CD8-positive, alpha-beta memory T cell (primary cell): ENCODE results near the gene SNX18. TPM values are rescaled to one million over a fixed set of nuclear protein-coding genes. Genes with fewer than 3 reads are reported as not detected.

ENCODE experiments used
- CTCF ChIA-PET: fragments of 350-600 bp; sonication (Branson Sonifier 250); formaldehyde crosslinking; loops from one replicate; lab custom pipeline; 2021; ENCODE audit warnings: antibody characterized with exemption; lab: Charles Lee
- POLR2A ChIA-PET: fragments of 350-600 bp; sonication (Branson Sonifier 250); formaldehyde crosslinking; loops from one replicate; lab custom pipeline; 2021; ENCODE audit warnings: antibody characterized with exemption; lab: Charles Lee
- DNase-seq, 5 donors: peaks; one replicate each; pipeline versions ENCODE4 v3.0.0 to v3.0.0-alpha.2; 2020 to 2022; ENCODE audit warnings: mixed read lengths in 1 of 5
- H3K27ac ChIP-seq: one replicate; pipeline ENCODE4 v1.7.0; 2013; ENCODE audit warnings: low read depth, mild to moderate bottlenecking, low read length, moderate library complexity
- H3K27me3 ChIP-seq: 2 replicates; pipeline ENCODE4 v1.7.0; 2013; ENCODE audit warnings: low read length, mild to moderate bottlenecking; ENCODE audit not compliant: insufficient read depth, poor library complexity, severe bottlenecking
- H3K36me3 ChIP-seq: 2 replicates; pipeline ENCODE4 v1.7.0; 2013; ENCODE audit warnings: mild to moderate bottlenecking, low read length, moderate library complexity; ENCODE audit not compliant: insufficient read depth
- H3K4me1 ChIP-seq: 2 replicates; pipeline ENCODE4 v1.7.0; 2013; ENCODE audit warnings: mild to moderate bottlenecking, low read length, moderate library complexity; ENCODE audit not compliant: insufficient read depth
- H3K4me3 ChIP-seq: 2 replicates; pipeline ENCODE4 v1.7.0; 2013; ENCODE audit warnings: mild to moderate bottlenecking, low read length
- H3K9me3 ChIP-seq: 2 replicates; pipeline ENCODE4 v1.7.0; 2013; ENCODE audit warnings: mild to moderate bottlenecking, low read length
- H3K27ac Mint-ChIP-seq, 8 donors: one replicate each; pipeline ENCODE4 v1.8.0; 2020 to 2021; ENCODE audit warnings: mixed read lengths in 8 of 8, mild to moderate bottlenecking in 6 of 8, inconsistent platforms in 3 of 8, moderate library complexity in 3 of 8
- H3K27me3 Mint-ChIP-seq, 2 donors: one replicate each; pipeline ENCODE4 v1.8.0; 2020 to 2021; ENCODE audit warnings: mixed read lengths in 2 of 2, mild to moderate bottlenecking in 1 of 2, moderate library complexity in 1 of 2
- H3K36me3 Mint-ChIP-seq, 3 donors: one replicate each; pipeline ENCODE4 v1.8.0; 2020 to 2021; ENCODE audit warnings: mixed read lengths in 3 of 3, inconsistent platforms in 1 of 3, mild to moderate bottlenecking in 1 of 3
- H3K4me1 Mint-ChIP-seq, 3 donors: one replicate each; pipeline ENCODE4 v1.8.0; 2020 to 2021; ENCODE audit warnings: mixed read lengths in 3 of 3, inconsistent platforms in 1 of 3, mild to moderate bottlenecking in 1 of 3
- H3K4me3 Mint-ChIP-seq, 7 donors: one replicate each; pipeline ENCODE4 v1.8.0; 2020 to 2021; ENCODE audit warnings: mixed read lengths in 7 of 7, mild to moderate bottlenecking in 6 of 7, moderate library complexity in 4 of 7, inconsistent platforms in 2 of 7
- H3K9me3 Mint-ChIP-seq, 5 donors: one replicate each; pipeline ENCODE4 v1.8.0; 2020 to 2022; ENCODE audit warnings: mixed read lengths in 5 of 5, mild to moderate bottlenecking in 3 of 5, moderate library complexity in 2 of 5, inconsistent platforms in 1 of 5
- polyA plus RNA-seq: library from polyadenylated mRNA; unstranded; fragments of 300-500 nt; fragmentation: Illumina TruSeq; gene quantifications from one replicate; pipeline ENCODE4 v1.2.3, GENCODE V29; 2021
- total RNA-seq, 2 experiments: library from RNA; stranded (reverse); gene quantifications; one replicate each; pipeline ENCODE4 v1.2.3, GENCODE V29; 2021

Gene SNX18
- total and polyA plus RNA-seq, 3 experiments from 2014 or later: 3.8 to 23.9 (median 21.5) TPM

DNA sequence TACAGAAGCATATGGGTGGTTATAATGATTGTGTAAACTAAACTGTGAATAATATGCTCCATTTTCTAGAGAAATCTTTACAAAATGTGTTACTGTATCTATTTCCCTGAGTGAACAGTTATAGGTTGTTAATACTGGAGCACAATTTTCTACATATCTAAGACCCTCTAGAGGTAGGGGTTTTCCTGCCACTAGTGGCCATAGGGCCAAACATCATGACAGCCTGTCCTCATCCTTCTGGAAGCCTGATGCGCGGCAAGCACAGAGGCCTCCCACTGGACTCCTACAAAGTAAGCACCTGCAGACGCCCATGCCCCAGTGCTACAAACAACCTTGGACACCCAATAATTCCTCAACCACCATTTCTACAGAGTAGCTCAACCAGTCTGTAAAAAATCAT is 1.9 kb upstream of the SNX18 start:
- no peak for DNase-seq
- peak overlapping the region in 1 of 7 donors; percentile 93 for H3K4me3 Mint-ChIP-seq
- no peaks in the 10 kb centered on the region for H3K36me3 ChIP-seq
- H3K27me3 ChIP-seq: no peaks in the 10 kb centered on the region
- H3K4me3 ChIP-seq: no peak overlapping the region
- no peaks in the 10 kb centered on the region for H3K9me3 ChIP-seq
- H3K27me3 Mint-ChIP-seq: peaks cover 1 to 2% of the 10 kb centered on the region in 2 donors
- peaks cover 0 to 13% (median 4%) of the 10 kb centered on the region in 3 donors for H3K36me3 Mint-ChIP-seq
- peaks cover 22 to 27% (median 24%) of the 10 kb centered on the region in 3 donors for H3K4me1 Mint-ChIP-seq
- no peak overlapping the region for H3K27ac Mint-ChIP-seq
- H3K27ac ChIP-seq: no peak overlapping the region
- H3K9me3 Mint-ChIP-seq: no peaks in the 10 kb centered on the region
- ChIA-PET CTCF (interaction anchor here (2.2 to 5.2 kb wide), 5 partner anchors 329 to 644 kb away, joined by 5 to 111 read pairs (median 41); partner anchors contain the start of gene GPX8), POLR2A (no interaction called here)
- H3K4me1 ChIP-seq: peaks cover 19% of the 10 kb centered on the region

DNA sequence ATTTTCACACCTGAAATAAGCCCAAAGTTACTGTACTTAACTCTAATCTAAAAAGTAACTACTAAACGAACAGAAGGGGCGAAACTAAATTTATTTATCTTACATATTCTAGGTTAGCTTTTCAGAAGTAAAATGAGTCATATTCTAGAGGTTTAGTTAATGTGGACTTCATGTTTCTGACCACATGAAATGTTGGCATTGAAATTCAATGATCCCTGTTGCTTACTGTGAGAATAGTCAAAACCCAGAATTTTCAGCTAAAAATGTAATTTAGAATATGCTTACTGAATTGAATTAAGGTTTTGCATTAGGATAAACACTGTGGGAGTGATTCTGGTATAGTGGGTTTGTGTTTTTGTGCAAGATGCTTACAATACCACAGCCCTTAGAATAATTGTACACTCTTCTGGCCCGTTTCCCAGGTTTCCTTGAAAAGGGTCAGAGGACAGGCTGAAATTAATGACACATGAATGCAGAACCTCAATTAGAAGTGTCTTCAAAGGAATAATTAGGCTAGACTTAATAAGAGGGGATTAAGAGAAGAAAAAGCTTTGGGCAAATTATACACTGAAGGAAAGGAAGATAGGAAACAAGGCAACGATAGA is 1.4 kb upstream of the SNX18 start:
- no peak for DNase-seq
- Mint-ChIP-seq H3K27ac (peak overlapping the region in 1 of 8 donors; percentile 76), H3K9me3 (no peaks in the 10 kb centered on the region), H3K27me3 (peaks cover 0 to under 1% of the 10 kb centered on the region in 2 donors), H3K4me1 (peaks cover 24 to 33% (median 27%) of the 10 kb centered on the region in 3 donors), H3K36me3 (peaks cover 0 to 16% (median 4%) of the 10 kb centered on the region in 3 donors), H3K4me3 (peak overlapping the region in 1 of 7 donors; percentile 93)
- Histone ChIP-seq H3K36me3 (no peaks in the 10 kb centered on the region), H3K4me1 (peaks cover 24% of the 10 kb centered on the region), H3K4me3 (no peak overlapping the region), H3K27me3 (no peaks in the 10 kb centered on the region), H3K9me3 (no peaks in the 10 kb centered on the region), H3K27ac (no peak overlapping the region)
- CTCF ChIA-PET: interaction anchor here (0.7 to 5.2 kb wide), 17 partner anchors 9 to 792 kb away, joined by 3 to 111 read pairs (median 5); partner anchors contain the start of genes DHX29, GPX8 and MTREX
- POLR2A ChIA-PET: interaction anchor here (1.9 kb wide), 1 partner anchor 351 kb away, joined by 7 read pairs; no protein-coding TSS in a partner anchor

DNA sequence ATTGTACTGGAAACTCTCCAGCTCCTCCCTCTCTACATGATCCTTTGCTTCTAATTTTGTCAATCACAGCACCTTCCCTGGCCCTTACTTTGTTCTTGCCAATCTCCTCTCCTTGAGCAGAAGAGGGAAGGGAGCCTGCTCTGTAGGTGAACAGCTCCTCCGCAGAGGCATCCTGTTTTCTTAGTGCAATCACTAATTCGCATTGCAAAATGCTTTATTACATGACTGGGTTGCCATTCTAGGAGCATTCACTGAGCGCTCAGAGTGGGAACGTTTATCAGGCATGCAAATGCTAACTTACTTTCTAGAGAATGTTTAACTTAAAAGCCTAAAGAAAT is 416 bp upstream of the SNX18 start:
- Histone ChIP-seq H3K27me3 (no peaks in the 10 kb centered on the region), H3K36me3 (no peaks in the 10 kb centered on the region), H3K4me1 (peaks cover 34% of the 10 kb centered on the region), H3K4me3 (no peak overlapping the region), H3K27ac (no peak overlapping the region), H3K9me3 (no peaks in the 10 kb centered on the region)
- CTCF ChIA-PET: interaction anchor here (0.7 to 5.2 kb wide), 47 partner anchors 8 to 791 kb away, joined by 3 to 111 read pairs (median 4); partner anchors contain the start of genes DHX29, GPX8 and MTREX
- Mint-ChIP-seq H3K27ac (peak overlapping the region in 4 of 8 donors; percentile 41 to 76 (median 56)), H3K9me3 (no peaks in the 10 kb centered on the region), H3K4me1 (peaks cover 24 to 36% (median 35%) of the 10 kb centered on the region in 3 donors), H3K27me3 (no peaks in the 10 kb centered on the region), H3K4me3 (peak overlapping the region; percentile 75 to 93 (median 80)), H3K36me3 (peaks cover 0 to 19% (median 4%) of the 10 kb centered on the region in 3 donors)
- DNase-seq: no peak
- POLR2A ChIA-PET: interaction anchor here (0.6 to 1.9 kb wide), 4 partner anchors 153 to 790 kb away, joined by 4 to 9 read pairs (median 6); partner anchors contain the start of genes DHX29 and MTREX

DNA sequence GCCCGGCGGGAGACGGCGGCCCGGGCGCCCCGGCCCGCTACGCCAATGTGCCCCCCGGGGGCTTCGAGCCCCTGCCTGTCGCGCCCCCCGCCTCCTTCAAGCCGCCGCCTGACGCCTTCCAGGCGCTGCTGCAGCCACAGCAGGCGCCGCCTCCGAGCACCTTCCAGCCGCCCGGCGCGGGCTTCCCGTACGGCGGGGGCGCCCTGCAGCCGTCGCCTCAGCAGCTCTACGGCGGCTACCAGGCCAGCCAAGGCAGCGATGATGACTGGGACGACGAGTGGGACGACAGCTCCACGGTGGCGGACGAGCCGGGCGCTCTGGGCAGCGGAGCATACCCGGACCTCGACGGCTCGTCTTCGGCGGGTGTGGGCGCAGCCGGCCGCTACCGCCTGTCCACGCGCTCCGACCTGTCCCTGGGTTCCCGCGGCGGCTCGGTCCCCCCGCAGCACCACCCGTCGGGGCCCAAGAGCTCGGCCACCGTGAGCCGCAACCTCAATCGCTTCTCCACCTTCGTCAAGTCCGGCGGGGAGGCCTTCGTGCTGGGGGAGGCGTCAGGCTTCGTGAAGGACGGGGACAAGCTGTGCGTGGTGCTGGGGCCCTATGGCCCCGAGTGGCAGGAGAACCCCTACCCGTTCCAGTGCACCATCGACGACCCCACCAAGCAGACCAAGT is 723 bp downstream of the SNX18 start:
- peaks cover 45% of the 10 kb centered on the region for H3K4me1 ChIP-seq
- Mint-ChIP-seq H3K27me3 (no peaks in the 10 kb centered on the region), H3K4me1 (peaks cover 24 to 47% (median 35%) of the 10 kb centered on the region in 3 donors), H3K9me3 (no peaks in the 10 kb centered on the region), H3K4me3 (peak overlapping the region; percentile 86 to 97 (median 89)), H3K27ac (peak overlapping the region in 3 of 8 donors; percentile 35 to 88 (median 50)), H3K36me3 (peaks cover 0 to 26% (median 4%) of the 10 kb centered on the region in 3 donors)
- H3K36me3 ChIP-seq: no peaks in the 10 kb centered on the region
- ChIA-PET CTCF (interaction anchor here (0.6 to 5.2 kb wide), 54 partner anchors 9 to 642 kb away, joined by 3 to 111 read pairs (median 4); partner anchors contain the start of gene GPX8), POLR2A (interaction anchor here (0.7 to 1.9 kb wide), 8 partner anchors 92 to 349 kb away, joined by 3 to 9 read pairs (median 4); no protein-coding TSS in a partner anchor)
- peak overlapping the region; percentile 68 for H3K4me3 ChIP-seq
- H3K27ac ChIP-seq: peak overlapping the region; percentile 76
- H3K9me3 ChIP-seq: no peaks in the 10 kb centered on the region
- peak; percentile 43 to 72 (median 61) for DNase-seq
- H3K27me3 ChIP-seq: no peaks in the 10 kb centered on the region

DNA sequence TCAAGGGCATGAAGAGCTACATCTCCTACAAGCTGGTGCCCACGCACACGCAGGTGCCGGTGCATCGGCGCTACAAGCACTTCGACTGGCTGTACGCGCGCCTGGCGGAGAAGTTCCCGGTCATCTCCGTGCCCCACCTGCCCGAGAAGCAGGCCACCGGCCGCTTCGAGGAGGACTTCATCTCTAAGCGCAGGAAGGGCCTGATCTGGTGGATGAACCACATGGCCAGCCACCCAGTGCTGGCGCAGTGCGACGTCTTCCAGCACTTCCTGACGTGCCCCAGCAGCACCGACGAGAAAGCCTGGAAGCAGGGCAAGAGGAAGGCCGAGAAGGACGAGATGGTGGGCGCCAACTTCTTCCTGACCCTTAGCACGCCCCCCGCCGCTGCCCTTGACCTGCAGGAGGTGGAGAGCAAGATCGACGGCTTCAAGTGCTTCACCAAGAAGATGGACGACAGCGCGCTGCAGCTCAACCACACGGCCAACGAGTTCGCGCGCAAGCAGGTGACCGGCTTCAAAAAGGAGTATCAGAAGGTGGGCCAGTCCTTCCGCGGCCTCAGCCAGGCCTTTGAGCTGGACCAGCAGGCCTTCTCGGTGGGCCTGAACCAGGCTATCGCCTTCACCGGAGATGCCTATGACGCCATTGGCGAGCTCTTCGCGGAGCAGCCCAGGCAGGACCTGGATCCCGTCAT is 1.4 kb downstream of the SNX18 start:
- Mint-ChIP-seq H3K27ac (peak overlapping the region in 6 of 8 donors; percentile 50 to 88 (median 76)), H3K4me3 (peak overlapping the region; percentile 86 to 97 (median 89)), H3K9me3 (no peaks in the 10 kb centered on the region), H3K27me3 (no peaks in the 10 kb centered on the region), H3K36me3 (peaks cover 0 to 27% (median 4%) of the 10 kb centered on the region in 3 donors), H3K4me1 (peaks cover 24 to 54% (median 35%) of the 10 kb centered on the region in 3 donors)
- DNase-seq: no peak
- Histone ChIP-seq H3K9me3 (no peaks in the 10 kb centered on the region), H3K4me3 (peak overlapping the region; percentile 68), H3K4me1 (peaks cover 52% of the 10 kb centered on the region), H3K36me3 (no peaks in the 10 kb centered on the region), H3K27me3 (no peaks in the 10 kb centered on the region), H3K27ac (no peak overlapping the region)
- ChIA-PET CTCF (interaction anchor here (0.9 to 5.2 kb wide), 22 partner anchors 8 to 425 kb away, joined by 3 to 111 read pairs (median 8); no protein-coding TSS in a partner anchor), POLR2A (interaction anchor here (0.7 to 1.4 kb wide), 7 partner anchors 91 to 348 kb away, joined by 3 to 7 read pairs (median 3); no protein-coding TSS in a partner anchor)

DNA sequence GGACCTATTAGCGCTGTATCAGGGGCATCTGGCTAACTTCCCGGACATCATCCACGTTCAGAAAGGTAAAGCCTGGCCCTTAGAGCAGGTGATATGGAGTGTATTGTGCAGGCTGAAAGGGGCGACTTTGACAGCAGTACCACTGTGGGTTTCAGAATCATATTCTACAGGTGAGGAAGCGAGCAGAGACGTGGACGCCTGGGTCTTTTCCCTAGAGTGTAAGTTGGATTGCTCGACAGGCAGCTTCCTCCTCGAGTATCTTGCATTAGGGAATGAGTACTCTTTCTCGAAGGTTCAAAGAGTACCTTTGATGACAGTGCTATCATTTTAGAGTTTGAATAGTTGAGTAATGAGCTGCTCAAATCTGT is 1.9 kb downstream of the SNX18 start:
- Histone ChIP-seq H3K4me3 (peak overlapping the region; percentile 68), H3K27me3 (no peaks in the 10 kb centered on the region), H3K9me3 (no peaks in the 10 kb centered on the region), H3K36me3 (no peaks in the 10 kb centered on the region), H3K4me1 (peaks cover 52% of the 10 kb centered on the region), H3K27ac (no peak overlapping the region)
- H3K4me1 Mint-ChIP-seq: peaks cover 24 to 59% (median 35%) of the 10 kb centered on the region in 3 donors
- no peaks in the 10 kb centered on the region for H3K27me3 Mint-ChIP-seq
- no peaks in the 10 kb centered on the region for H3K9me3 Mint-ChIP-seq
- peaks cover 3 to 30% (median 4%) of the 10 kb centered on the region in 3 donors for H3K36me3 Mint-ChIP-seq
- no peak for DNase-seq
- peak overlapping the region in 7 of 8 donors; percentile 39 to 88 (median 80) for H3K27ac Mint-ChIP-seq
- H3K4me3 Mint-ChIP-seq: peak overlapping the region; percentile 86 to 97 (median 89)
- ChIA-PET CTCF (interaction anchor here (0.7 to 5.2 kb wide), 10 partner anchors 8 to 346 kb away, joined by 3 to 111 read pairs (median 14); no protein-coding TSS in a partner anchor), POLR2A (interaction anchor here (0.6 to 1.4 kb wide), 2 partner anchors 10 to 326 kb away, joined by 3 to 4 read pairs; no protein-coding TSS in a partner anchor)

DNA sequence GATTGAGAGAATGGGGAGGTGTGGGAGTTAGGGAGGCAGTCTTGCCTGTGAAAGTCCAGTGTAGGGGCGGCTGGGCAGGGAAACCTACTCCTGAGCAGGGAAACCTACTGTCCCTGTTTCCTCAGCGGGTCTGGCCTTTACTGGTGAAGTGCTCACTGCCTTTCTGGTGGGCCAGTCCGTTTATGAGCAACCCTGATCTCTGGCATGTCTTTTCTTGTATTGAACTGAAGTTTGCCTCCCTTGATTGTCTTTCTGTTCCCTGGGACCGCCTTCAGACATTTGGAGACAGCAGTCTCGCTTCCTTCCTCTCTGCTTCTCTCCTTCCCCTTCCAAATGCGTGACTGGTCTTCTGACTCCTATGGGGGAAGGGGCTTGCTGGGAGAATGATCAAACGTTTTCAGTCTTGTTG is 2.9 kb downstream of the SNX18 start:
- Mint-ChIP-seq H3K4me3 (peak overlapping the region; percentile 86 to 97 (median 89)), H3K27me3 (no peaks in the 10 kb centered on the region), H3K36me3 (peaks cover 4 to 32% (median 5%) of the 10 kb centered on the region in 3 donors), H3K27ac (peak overlapping the region in 7 of 8 donors; percentile 11 to 88 (median 61)), H3K4me1 (peaks cover 24 to 69% (median 35%) of the 10 kb centered on the region in 3 donors), H3K9me3 (no peaks in the 10 kb centered on the region)
- ChIA-PET CTCF (interaction anchor here (3.8 to 5.2 kb wide), 2 partner anchors 91 to 345 kb away, joined by 24 to 80 read pairs; no protein-coding TSS in a partner anchor), POLR2A (no interaction called here)
- peak overlapping the region; percentile 68 for H3K4me3 ChIP-seq
- no peak overlapping the region for H3K27ac ChIP-seq
- H3K27me3 ChIP-seq: no peaks in the 10 kb centered on the region
- no peak for DNase-seq
- H3K4me1 ChIP-seq: peaks cover 57% of the 10 kb centered on the region
- H3K36me3 ChIP-seq: no peaks in the 10 kb centered on the region
- H3K9me3 ChIP-seq: no peaks in the 10 kb centered on the region
